Lung (tissue), 12 donors: ENCODE measurements around the gene HNRNPC. TPM values are rescaled to one million over a fixed set of nuclear protein-coding genes. Genes with fewer than 3 reads are reported as not detected.
A peak's percentile ranks its signal among the peaks of the same experiment; 100 is the strongest.

ENCODE experiments used
- ATAC-seq: fragments of 200-7000 bp; cut with Tn5 transposase; one replicate; pipeline ENCODE4 v1.9.1; 2020; ENCODE audit warnings: moderate number of reproducible peaks; ENCODE audit not compliant: insufficient read depth, low FRiP score
- DNase-seq, 3 donors: peaks; one replicate each; pipeline ENCODE4 v3.0.0-alpha.2; 2013 to 2017
- H3K27ac ChIP-seq, 2 donors: one replicate each; pipeline ENCODE4 v1.5.1; 2013; ENCODE audit warnings: mild to moderate bottlenecking in 2 of 2, moderate library complexity in 2 of 2, control low read depth in 1 of 2, inconsistent platforms in 1 of 2, low read depth in 1 of 2, low read length in 1 of 2
- H3K27me3 ChIP-seq, 3 donors: one replicate each; pipeline ENCODE4 v1.5.1; 2013; ENCODE audit warnings: low read length in 2 of 3; ENCODE audit not compliant: control insufficient read depth in 3 of 3, insufficient read depth in 3 of 3
- H3K36me3 ChIP-seq, 4 donors: one replicate each; pipeline ENCODE4 v1.5.1; 2013; ENCODE audit warnings: low read length in 4 of 4, mild to moderate bottlenecking in 1 of 4, moderate library complexity in 1 of 4; ENCODE audit not compliant: control insufficient read depth in 4 of 4, insufficient read depth in 4 of 4
- H3K4me1 ChIP-seq, 5 donors: one replicate each; pipeline ENCODE4 v1.5.1; 2013; ENCODE audit warnings: low read length in 5 of 5, mild to moderate bottlenecking in 2 of 5, moderate library complexity in 1 of 5; ENCODE audit not compliant: control insufficient read depth in 5 of 5, insufficient read depth in 5 of 5
- H3K4me3 ChIP-seq: one replicate; pipeline ENCODE4 v1.5.1; 2013; ENCODE audit warnings: mild to moderate bottlenecking, control low read depth, moderate library complexity
- H3K9ac ChIP-seq, 2 donors: one replicate each; pipeline ENCODE4 v1.5.1; 2013; ENCODE audit warnings: low read length in 2 of 2, control low read depth in 1 of 2; ENCODE audit not compliant: insufficient read depth in 1 of 2
- H3K9me3 ChIP-seq, 4 donors: one replicate each; pipeline ENCODE4 v1.5.1; 2013; ENCODE audit warnings: low read length in 3 of 4, mild to moderate bottlenecking in 1 of 4, moderate library complexity in 1 of 4; ENCODE audit not compliant: control insufficient read depth in 4 of 4, insufficient read depth in 3 of 4
- WGBS, 2 donors: extraction: QIAGEN DNeasy Blood & Tissue Kit; methylation state at CpG; one replicate each; pipeline ENCODE4 v1.1.7; 2013; 5-methylcytosine and 5-hydroxymethylcytosine counted together
- polyA plus RNA-seq, 2 donors: library from polyadenylated mRNA; stranded (reverse); fragments of 200-250 nt; gene quantifications; one replicate each; pipeline ENCODE4 v1.2.1, GENCODE V29; 2013
- total RNA-seq, 2 donors: library from RNA; depleted of rRNA in 1 of 2; stranded (reverse); fragments of >200 nt in 1 of 2; gene quantifications; one replicate each; pipeline ENCODE4 v1.2.1, GENCODE V29; 2014 to 2021
- TF ChIP-seq, protein P1 (sequence below): IDR thresholded peaks from 2 replicates; pipeline ENCODE4 v1.5.1; 2012; ENCODE audit warnings: mild to moderate bottlenecking; ENCODE audit errors: control extremely low read depth, extremely low read depth
- donor health status: control.
- donor health status: control.
- donor health status: Bipolar disorder and iron deficiency.
- donor health status: healthy.
- donor health status: DM: yes; HTN: yes; CAD: no.

HNRNPC gene
- total and polyA plus RNA-seq, 4 donors: 302 to 589 (median 542) TPM

DNA sequence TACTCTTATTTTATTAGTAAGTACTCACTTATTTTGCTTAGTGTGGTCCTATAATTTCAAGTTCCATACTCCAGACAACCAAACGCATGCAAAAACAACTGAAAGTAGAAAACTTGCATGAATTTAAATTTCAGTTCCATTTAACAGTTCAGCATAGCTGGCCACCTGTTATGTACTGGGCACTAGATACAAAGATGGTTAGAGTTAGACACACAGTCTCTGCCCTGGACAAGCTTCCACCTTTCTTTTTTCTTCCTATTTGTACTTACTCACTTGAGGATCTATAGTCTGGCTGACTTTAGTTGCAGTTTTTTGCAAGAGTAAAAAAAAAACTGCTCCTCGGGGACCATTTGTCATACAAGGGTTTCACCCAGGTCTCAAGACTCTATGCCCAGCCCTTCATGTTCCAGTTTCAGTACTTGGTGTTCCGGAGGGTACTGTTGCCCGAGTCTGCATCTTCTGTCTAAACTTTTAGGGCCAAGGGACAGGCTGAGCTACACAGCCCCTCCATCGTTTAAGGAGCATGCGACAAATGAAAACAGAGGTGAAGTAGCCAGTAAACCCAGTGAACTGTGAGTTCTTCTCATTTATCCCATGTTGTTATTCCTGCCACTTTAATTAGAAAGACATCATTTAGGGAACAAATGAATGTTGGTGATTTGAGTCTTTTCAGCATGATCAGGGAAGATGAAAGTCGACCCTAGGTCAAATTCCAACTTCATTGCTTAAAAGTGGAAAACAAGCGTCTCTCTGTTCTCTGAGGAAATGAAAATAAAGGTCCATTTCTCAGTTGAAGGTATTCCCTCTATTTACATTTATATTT is 33.0 kb upstream of the HNRNPC start:
- WGBS, 2 donors: 80 to 83% methylated on average over 8 of the region's 8 CpGs
- TF ChIP-seq, protein P1, sequence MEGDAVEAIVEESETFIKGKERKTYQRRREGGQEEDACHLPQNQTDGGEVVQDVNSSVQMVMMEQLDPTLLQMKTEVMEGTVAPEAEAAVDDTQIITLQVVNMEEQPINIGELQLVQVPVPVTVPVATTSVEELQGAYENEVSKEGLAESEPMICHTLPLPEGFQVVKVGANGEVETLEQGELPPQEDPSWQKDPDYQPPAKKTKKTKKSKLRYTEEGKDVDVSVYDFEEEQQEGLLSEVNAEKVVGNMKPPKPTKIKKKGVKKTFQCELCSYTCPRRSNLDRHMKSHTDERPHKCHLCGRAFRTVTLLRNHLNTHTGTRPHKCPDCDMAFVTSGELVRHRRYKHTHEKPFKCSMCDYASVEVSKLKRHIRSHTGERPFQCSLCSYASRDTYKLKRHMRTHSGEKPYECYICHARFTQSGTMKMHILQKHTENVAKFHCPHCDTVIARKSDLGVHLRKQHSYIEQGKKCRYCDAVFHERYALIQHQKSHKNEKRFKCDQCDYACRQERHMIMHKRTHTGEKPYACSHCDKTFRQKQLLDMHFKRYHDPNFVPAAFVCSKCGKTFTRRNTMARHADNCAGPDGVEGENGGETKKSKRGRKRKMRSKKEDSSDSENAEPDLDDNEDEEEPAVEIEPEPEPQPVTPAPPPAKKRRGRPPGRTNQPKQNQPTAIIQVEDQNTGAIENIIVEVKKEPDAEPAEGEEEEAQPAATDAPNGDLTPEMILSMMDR: no peak
- no peaks in the 10 kb centered on the region for H3K9me3 ChIP-seq
- peaks cover 0 to 3% (median 0%) of the 10 kb centered on the region in 5 donors for H3K4me1 ChIP-seq
- H3K9ac ChIP-seq: no peak overlapping the region
- ATAC-seq (no peak), DNase-seq (no peak)
- no peaks in the 10 kb centered on the region for H3K36me3 ChIP-seq
- H3K27ac ChIP-seq: no peak overlapping the region
- peaks cover 0 to 13% (median 5%) of the 10 kb centered on the region in 3 donors for H3K27me3 ChIP-seq
- no peak overlapping the region for H3K4me3 ChIP-seq

DNA sequence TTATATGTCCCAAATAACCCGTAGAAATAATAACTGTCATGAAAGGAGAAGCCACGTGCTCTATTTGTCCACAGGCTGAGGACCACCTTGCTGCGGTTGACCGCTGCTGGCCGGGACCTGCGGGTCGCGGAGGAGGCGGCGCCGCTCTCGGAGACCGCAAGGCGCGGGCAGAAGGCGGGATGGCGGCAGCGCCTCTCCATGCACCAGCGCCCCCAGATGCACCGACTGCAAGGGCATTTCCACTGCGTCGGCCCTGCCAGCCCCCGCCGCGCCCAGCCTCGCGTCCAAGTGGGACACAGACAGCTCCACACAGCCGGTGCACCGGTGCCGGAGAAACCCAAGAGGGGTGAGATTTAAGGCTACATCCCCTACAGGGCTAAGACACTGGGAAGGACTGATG is 31.6 kb upstream of the HNRNPC start:
- ATAC-seq (no peak), DNase-seq (peak in 2 of 3 donors; percentile 12 to 17)
- Histone ChIP-seq H3K27me3 (peaks cover 0 to 13% (median 5%) of the 10 kb centered on the region in 3 donors), H3K9ac (peak overlapping the region in 1 of 2 donors; percentile 37), H3K4me1 (peaks cover 0 to 3% (median 0%) of the 10 kb centered on the region in 5 donors), H3K4me3 (no peak overlapping the region), H3K27ac (no peak overlapping the region), H3K36me3 (no peaks in the 10 kb centered on the region), H3K9me3 (no peaks in the 10 kb centered on the region)
- TF ChIP-seq, protein P1: no peak
- 1 to 3% methylated on average over 30 of the region's 30 CpGs for WGBS, 2 donors

DNA sequence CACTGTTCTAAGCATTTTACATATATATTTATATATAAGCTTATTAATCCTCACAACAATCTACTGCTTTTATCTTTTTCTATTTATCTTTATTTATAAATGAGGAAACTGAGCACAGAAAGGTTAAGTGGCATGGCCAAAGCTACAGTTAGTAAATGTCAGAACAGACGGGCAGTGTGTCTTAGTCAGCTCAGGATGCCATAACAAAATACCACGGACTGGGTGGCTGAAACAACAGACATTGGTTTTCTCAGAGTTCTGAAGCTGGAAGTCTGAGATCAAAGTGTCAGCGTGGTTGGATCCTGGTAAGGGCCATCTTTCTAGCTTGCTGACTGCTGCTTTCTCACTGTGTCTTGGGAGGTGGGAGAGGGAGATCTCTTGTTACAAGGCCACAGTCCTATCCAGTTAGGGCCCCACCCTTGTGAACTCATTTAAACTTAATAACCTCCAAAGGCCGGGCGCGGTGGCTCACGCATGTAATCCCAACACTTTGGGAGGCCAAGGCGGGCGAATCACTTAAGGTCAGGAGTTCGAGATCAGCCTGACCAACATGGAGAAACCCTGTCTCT is 30.4 kb upstream of the HNRNPC start:
- no peak for DNase-seq
- 85 to 87% methylated on average over 10 of the region's 10 CpGs for WGBS, 2 donors
- no peaks in the 10 kb centered on the region for H3K36me3 ChIP-seq
- no peak overlapping the region for H3K4me3 ChIP-seq
- no peak for ATAC-seq
- H3K4me1 ChIP-seq: peaks cover 0 to 3% (median 0%) of the 10 kb centered on the region in 5 donors
- TF ChIP-seq, protein P1: no peak
- peaks cover 0 to 13% (median 5%) of the 10 kb centered on the region in 3 donors for H3K27me3 ChIP-seq
- H3K9me3 ChIP-seq: no peaks in the 10 kb centered on the region
- H3K27ac ChIP-seq: no peak overlapping the region
- no peak overlapping the region for H3K9ac ChIP-seq
